Measurements from ENCODE around the gene STRN. TPM values are rescaled to one million over a fixed set of nuclear protein-coding genes. Genes with fewer than 3 reads are reported as not detected.

STRN gene
- total and polyA plus RNA-seq, 9 of the 15 experiments (the other 6 are each of a cell fraction or from before 2014, with no cell fraction given): 1.3 to 31.2 (median 20.0) TPM

DNA sequence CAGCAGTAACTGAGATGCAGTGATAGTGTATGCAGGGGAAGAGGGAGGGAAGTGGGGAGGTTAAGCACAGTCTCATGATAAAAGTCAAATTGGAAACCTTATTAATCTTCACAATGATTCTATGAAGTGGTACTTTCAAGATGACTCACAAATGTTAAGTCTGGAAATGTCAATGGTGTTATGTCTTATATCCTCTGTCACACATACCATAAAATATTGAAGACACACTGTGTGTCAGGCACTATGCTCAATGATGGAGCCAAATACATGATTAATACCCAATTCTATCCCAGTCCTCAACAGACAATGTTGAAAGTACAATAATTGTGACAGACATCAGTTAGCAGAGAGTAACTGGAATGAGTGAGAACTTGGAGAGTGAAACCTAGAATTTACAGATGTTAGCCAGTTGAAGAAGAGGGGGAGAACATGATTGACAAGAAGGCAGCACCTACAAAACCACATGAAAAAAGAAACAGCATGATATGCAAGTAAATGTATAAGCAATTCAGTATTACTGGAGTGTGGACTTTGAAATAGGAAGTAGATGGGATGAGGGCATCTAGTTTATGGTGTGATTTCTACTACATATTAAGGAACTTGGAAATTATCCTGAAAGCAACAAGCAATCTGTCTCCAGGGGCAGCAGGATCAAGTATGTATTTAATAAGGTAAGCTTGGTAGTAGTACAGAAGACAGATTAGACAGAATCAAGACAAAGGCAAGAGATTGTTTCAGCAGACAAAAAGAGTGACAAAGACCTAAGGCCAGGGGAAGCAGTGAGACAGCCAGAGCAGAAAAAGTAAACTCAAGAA lies 107.6 kb downstream of the STRN start:
- ChIA-PET POLR2A (no interaction called here), CTCF (ENCODE audit: low intra/inter-chr PET ratio) (no interaction called here)
- no peak overlapping the region for H3K4me3 ChIP-seq
- H3K9me3 ChIP-seq (replicated peaks; ENCODE audit: control insufficient read depth, insufficient read depth, low read depth, low read length): no peaks in the 10 kb centered on the region
- no peak overlapping the region for H3K27ac ChIP-seq (ENCODE audit: extremely low read depth, low read depth, low read length)
- no TSS peak for BruUV-seq (replicated peaks)
- ATAC-seq (no peak), DNase-seq (ENCODE audit: extremely low read depth in 1 of 4, low spot score in 3 of 4) (no peak), FAIRE-seq (no peak)
- intact Hi-C loops (cut with micrococcal nuclease): no loop called here
- H3K4me2 ChIP-seq (ENCODE audit: insufficient read depth, low read length): no peak overlapping the region
- in situ Hi-C loops (cut with MboI): no loop called here
- no peaks in the 10 kb centered on the region for H3K79me2 ChIP-seq (ENCODE audit: control insufficient read depth, insufficient read depth, low read length)
- no peaks in the 10 kb centered on the region for H3K9me1 ChIP-seq (ENCODE audit: control insufficient read depth, insufficient read depth, low read length)
- H3K4me1 ChIP-seq (replicated peaks in 1 of 2; ENCODE audit: control insufficient read depth in 2 of 2, insufficient read depth in 2 of 2, low read length in 2 of 2): no peaks in the 10 kb centered on the region
- H4K20me1 ChIP-seq (replicated peaks; ENCODE audit: control insufficient read depth, insufficient read depth, low read length): no peaks in the 10 kb centered on the region
- H3K36me3 ChIP-seq (ENCODE audit: control insufficient read depth, insufficient read depth, low read length): peaks cover 24% of the 10 kb centered on the region; the same call in 2 of the 3 replicates
- no peak overlapping the region for H2AFZ ChIP-seq (ENCODE audit: low read depth, low read length)
- H3K27me3 ChIP-seq (ENCODE audit: control insufficient read depth in 2 of 2, insufficient read depth in 2 of 2, low read length in 2 of 2): no peaks in the 10 kb centered on the region
- H3K9ac ChIP-seq (ENCODE audit: insufficient read depth in 1 of 2, low read depth in 2 of 2, low read length in 2 of 2): no peak overlapping the region
- TF ChIP-seq NCOA1 (IDR thresholded peaks at IDR 0.05; ENCODE audit: low read depth): no peak
- TF ChIP-seq, protein P1, sequence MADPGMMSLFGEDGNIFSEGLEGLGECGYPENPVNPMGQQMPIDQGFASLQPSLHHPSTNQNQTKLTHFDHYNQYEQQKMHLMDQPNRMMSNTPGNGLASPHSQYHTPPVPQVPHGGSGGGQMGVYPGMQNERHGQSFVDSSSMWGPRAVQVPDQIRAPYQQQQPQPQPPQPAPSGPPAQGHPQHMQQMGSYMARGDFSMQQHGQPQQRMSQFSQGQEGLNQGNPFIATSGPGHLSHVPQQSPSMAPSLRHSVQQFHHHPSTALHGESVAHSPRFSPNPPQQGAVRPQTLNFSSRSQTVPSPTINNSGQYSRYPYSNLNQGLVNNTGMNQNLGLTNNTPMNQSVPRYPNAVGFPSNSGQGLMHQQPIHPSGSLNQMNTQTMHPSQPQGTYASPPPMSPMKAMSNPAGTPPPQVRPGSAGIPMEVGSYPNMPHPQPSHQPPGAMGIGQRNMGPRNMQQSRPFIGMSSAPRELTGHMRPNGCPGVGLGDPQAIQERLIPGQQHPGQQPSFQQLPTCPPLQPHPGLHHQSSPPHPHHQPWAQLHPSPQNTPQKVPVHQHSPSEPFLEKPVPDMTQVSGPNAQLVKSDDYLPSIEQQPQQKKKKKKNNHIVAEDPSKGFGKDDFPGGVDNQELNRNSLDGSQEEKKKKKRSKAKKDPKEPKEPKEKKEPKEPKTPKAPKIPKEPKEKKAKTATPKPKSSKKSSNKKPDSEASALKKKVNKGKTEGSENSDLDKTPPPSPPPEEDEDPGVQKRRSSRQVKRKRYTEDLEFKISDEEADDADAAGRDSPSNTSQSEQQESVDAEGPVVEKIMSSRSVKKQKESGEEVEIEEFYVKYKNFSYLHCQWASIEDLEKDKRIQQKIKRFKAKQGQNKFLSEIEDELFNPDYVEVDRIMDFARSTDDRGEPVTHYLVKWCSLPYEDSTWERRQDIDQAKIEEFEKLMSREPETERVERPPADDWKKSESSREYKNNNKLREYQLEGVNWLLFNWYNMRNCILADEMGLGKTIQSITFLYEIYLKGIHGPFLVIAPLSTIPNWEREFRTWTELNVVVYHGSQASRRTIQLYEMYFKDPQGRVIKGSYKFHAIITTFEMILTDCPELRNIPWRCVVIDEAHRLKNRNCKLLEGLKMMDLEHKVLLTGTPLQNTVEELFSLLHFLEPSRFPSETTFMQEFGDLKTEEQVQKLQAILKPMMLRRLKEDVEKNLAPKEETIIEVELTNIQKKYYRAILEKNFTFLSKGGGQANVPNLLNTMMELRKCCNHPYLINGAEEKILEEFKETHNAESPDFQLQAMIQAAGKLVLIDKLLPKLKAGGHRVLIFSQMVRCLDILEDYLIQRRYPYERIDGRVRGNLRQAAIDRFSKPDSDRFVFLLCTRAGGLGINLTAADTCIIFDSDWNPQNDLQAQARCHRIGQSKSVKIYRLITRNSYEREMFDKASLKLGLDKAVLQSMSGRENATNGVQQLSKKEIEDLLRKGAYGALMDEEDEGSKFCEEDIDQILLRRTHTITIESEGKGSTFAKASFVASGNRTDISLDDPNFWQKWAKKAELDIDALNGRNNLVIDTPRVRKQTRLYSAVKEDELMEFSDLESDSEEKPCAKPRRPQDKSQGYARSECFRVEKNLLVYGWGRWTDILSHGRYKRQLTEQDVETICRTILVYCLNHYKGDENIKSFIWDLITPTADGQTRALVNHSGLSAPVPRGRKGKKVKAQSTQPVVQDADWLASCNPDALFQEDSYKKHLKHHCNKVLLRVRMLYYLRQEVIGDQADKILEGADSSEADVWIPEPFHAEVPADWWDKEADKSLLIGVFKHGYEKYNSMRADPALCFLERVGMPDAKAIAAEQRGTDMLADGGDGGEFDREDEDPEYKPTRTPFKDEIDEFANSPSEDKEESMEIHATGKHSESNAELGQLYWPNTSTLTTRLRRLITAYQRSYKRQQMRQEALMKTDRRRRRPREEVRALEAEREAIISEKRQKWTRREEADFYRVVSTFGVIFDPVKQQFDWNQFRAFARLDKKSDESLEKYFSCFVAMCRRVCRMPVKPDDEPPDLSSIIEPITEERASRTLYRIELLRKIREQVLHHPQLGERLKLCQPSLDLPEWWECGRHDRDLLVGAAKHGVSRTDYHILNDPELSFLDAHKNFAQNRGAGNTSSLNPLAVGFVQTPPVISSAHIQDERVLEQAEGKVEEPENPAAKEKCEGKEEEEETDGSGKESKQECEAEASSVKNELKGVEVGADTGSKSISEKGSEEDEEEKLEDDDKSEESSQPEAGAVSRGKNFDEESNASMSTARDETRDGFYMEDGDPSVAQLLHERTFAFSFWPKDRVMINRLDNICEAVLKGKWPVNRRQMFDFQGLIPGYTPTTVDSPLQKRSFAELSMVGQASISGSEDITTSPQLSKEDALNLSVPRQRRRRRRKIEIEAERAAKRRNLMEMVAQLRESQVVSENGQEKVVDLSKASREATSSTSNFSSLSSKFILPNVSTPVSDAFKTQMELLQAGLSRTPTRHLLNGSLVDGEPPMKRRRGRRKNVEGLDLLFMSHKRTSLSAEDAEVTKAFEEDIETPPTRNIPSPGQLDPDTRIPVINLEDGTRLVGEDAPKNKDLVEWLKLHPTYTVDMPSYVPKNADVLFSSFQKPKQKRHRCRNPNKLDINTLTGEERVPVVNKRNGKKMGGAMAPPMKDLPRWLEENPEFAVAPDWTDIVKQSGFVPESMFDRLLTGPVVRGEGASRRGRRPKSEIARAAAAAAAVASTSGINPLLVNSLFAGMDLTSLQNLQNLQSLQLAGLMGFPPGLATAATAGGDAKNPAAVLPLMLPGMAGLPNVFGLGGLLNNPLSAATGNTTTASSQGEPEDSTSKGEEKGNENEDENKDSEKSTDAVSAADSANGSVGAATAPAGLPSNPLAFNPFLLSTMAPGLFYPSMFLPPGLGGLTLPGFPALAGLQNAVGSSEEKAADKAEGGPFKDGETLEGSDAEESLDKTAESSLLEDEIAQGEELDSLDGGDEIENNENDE (IDR thresholded peaks at IDR 0.05; ENCODE audit: low read depth, low read length): no peak
- no peak for TF ChIP-seq NBN (IDR thresholded peaks at IDR 0.05; ENCODE audit: low read depth)
- TF ChIP-seq SREBF1 (IDR thresholded peaks at IDR 0.05; ENCODE audit: borderline replicate concordance, low read depth, low read length): no peak
- TF ChIP-seq, protein P2, sequence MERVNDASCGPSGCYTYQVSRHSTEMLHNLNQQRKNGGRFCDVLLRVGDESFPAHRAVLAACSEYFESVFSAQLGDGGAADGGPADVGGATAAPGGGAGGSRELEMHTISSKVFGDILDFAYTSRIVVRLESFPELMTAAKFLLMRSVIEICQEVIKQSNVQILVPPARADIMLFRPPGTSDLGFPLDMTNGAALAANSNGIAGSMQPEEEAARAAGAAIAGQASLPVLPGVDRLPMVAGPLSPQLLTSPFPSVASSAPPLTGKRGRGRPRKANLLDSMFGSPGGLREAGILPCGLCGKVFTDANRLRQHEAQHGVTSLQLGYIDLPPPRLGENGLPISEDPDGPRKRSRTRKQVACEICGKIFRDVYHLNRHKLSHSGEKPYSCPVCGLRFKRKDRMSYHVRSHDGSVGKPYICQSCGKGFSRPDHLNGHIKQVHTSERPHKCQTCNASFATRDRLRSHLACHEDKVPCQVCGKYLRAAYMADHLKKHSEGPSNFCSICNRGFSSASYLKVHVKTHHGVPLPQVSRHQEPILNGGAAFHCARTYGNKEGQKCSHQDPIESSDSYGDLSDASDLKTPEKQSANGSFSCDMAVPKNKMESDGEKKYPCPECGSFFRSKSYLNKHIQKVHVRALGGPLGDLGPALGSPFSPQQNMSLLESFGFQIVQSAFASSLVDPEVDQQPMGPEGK (CRISPR knock-in tag; IDR thresholded peaks at IDR 0.05; ENCODE audit: borderline replicate concordance): no peak
- TF ChIP-seq, protein P3, sequence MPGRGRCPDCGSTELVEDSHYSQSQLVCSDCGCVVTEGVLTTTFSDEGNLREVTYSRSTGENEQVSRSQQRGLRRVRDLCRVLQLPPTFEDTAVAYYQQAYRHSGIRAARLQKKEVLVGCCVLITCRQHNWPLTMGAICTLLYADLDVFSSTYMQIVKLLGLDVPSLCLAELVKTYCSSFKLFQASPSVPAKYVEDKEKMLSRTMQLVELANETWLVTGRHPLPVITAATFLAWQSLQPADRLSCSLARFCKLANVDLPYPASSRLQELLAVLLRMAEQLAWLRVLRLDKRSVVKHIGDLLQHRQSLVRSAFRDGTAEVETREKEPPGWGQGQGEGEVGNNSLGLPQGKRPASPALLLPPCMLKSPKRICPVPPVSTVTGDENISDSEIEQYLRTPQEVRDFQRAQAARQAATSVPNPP (IDR thresholded peaks at IDR 0.05; ENCODE audit: borderline replicate concordance, insufficient read depth, insufficient read length): no peak
- no peak for TF ChIP-seq TARDBP (IDR thresholded peaks at IDR 0.05)

All from K562 (cell line).